Suppressor macrophage treated with lipopolysaccharide for 1 hour (primary cell): ENCODE results near the gene TUBB1.

Experiments
- DNase-seq, 3 donors: peaks; one replicate each; pipeline ENCODE4 v3.0.0-alpha.2; 2020 to 2022

The TUBB1 gene

GRCh38 chr20:58990651-58991445 is 28.4 kb upstream of the TUBB1 start:
- no peak for DNase-seq

DNA sequence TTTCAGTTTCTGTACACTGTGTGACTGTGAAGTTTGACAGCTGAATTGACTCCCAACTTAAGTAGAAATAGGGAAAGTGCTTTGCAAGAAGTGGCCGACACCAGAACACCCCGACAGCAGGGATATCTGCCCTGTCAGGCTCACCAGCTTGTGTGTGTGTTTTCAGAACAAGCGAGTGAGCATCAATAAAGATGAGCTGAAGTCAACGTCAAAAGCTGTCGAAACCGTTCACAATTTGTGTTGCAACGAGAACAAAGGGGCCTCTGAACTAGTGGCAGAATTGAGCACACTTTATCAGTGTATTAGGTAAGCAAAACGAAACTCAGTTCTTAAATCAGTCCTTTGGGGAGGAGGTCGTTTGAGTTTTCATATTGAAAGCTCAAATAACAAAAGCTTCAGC is 27.5 kb upstream of the TUBB1 start:
- no peak for DNase-seq

DNA sequence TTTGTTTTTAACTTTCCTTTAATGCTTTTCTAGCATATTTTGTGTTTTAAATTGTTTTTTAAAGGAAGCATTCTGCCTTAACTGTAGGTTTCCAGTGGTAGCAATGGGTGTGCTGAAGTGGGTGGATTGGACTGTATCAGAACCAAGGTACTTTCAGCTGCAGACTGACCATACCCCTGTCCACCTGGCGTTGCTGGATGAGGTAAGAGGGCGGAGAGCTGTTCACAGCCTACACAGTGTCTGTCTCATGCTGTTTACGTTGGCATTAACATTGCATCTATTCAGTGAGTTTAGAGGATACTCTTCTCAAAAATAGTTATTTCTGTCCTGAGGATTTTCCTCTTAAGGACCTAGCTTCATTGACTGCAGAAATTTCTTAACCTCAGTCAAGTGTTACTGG is 26.3 kb upstream of the TUBB1 start:
- no peak for DNase-seq

GRCh38 chr20:58993332-58994248 is 25.6 kb upstream of the TUBB1 start:
- DNase-seq, result no peak

- DNase-seq, result no peak
Measured at GRCh38 chr20:58994390-58995159, 24.7 kb upstream of the TUBB1 start.

GRCh38 chr20:58995461-58996225 is 23.6 kb upstream of the TUBB1 start:
- no peak for DNase-seq

DNA sequence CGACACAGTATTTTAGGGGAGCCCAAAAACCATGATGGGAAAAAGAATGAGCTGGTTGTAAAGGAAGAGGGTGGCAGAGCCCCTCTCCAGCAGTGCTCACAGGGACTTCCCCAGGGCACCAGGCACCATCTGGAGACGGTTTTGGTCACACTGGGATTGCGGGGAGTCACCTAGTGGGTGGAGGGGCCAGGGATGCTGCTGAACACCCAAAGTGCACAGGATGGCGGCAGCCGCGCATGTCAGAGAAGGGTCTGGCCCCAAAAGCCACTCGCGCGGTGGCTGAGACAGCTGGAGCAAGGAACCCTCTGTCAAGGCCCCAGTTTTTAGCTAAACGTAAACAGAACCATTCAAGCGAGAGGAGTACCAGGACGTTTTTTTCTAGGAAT is 23.0 kb upstream of the TUBB1 start:
- no peak for DNase-seq

- DNase-seq, result no peak
Measured at GRCh38 chr20:58997141-58997770, 22.0 kb upstream of the TUBB1 start.

DNA sequence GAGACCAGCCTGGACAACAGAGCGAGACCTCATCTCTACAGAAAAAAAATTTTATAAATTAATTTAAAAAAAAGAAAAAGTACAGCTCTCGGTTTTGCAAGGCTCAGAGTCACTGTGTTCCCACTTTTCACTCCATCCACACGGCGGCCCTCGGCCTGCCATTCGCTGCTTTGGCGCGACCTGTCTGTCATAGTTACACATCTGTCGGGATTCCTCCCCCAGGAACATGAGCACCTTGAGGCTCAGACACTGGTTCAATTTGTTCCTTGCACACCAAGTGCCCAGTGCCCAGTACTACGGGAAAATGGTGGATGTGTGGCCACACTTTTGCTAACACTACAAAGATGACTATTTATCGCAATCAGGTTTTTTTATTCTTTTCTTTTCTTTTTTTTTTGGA is 20.6 kb upstream of the TUBB1 start:
- DNase-seq, result no peak

GRCh38 chr20:59000326-59000725 is 18.9 kb upstream of the TUBB1 start:
- DNase-seq, result no peak

DNA sequence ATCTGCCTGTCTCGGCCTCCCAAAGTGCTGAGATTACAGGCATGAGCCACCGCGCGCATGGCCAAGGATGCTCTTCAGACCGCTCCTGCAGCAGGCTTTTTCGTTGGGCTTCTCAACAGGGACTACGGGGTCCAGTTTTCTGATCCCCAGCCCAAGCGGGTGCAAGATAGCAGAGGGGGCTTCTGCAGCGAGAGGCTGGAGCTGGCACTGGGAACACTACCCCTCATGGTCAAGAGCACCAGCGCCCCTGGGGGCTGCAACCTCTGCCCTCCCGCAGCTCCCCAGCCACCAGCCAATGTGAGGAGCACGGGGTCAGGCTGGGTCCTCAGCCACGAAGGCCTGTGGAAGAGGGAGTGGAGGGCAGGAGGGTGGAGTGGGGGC is 18.2 kb upstream of the TUBB1 start:
- DNase-seq, result no peak

DNA sequence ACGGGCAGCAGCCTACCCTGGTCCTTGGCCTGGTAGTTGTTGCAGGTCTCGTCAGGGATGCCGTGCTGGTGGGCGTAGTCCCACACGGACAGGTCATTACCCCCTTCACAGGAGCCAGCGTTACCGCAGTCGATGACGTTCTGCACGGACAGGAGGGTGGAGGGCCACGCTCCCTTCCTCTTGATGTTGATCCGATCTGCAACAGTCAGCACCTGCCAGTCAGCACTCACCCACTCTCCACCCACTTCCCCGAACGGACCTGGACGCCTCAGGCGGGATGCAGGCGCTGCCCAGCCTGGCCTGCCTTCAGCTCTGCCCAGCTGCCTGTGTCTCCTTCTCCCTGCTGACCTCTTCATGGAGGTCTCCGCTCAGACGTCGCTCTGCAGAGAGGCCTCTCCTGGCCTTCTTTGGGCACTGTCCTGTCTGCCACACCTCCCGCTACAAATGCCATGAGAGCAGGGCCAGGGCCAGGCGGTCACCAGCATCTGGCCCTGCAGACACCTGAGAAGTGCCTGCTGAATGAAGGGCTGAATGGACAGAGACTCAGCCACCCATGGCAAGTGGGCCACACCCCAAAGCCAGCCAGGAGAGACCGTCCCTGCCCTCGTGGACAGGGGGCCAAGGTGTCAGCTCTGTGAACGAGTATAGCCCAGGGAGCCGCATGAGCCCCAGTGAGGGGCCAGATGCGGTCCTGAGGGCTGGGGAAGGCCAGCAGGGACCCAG is 17.6 kb upstream of the TUBB1 start:
- DNase-seq, result no peak

DNA sequence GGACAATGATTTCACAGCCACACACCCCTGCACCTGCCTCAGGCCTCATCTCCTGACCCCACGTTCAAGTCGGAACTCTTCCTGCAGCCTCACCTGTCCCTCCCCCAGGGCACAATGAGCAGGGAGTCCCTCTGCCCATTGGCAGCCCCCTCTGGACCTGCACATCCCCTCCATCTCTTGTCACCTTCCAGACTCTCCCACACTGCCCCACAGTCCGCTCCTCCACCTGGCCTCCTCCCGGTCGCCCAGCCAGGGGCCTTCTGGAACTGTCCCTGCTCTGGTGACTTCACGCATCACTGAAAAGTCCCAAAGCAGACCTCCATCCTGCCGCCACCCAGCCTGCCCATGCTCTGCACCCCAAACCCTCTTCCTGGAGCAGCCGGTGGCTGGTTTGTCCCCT is 16.8 kb upstream of the TUBB1 start:
- DNase-seq, result no peak

DNA sequence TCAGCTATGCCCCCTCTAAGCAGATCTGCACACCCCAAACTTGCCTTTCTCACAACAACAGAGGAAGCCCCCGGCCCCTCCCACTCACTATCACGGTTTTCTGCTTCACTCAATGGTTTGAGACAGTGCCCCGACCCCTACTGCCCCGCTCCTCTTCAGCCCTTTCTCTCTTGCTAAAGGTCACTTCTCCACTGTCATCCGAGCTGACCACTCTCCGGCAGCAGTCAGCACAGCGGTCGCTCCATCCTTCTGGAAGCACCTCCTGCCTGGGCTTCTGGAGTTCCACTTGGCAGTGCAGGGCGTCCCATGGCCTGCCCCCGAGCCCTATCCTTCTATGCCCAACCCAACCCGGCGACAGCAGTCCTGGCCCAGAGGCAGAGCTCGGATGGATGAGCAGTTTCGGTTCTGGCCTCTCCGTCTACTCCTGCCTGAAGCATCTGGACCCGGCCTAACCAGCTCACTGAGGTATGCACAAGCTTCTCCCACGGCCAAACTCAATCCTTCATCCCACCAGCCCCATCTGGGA is 16.3 kb upstream of the TUBB1 start:
- DNase-seq, result no peak

DNA sequence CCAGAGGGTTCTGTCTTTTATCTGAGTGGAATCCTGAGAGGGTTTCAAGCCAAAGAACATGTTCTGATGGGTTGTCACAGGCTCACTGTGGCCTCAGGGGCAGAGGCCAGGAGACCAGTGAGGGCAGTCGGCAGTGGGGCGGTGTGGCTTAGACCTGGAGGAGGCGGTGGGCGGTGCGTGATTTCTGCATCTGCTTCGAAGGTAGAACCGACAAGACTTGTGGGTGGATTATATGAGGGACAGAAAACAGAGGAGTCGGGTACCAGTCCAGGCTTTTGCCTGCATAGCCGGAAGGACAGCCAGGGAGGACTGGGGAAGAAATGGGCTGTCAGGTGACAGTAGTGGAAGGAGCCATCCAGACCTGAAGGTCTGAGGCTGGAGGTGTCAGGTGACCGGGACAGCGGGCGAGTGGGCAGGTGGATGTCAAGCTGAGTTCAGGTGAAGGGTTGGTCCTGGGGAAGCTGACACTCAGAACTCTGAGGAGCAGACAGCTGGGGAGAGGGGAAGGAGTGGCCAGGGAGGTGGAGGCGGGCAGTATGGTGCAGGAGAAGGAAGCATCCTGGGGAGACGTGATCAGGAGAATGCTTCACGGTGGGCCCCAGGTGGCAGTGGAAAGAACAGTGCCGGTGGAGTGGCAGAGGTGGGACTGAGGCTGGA is 15.3 kb upstream of the TUBB1 start:
- DNase-seq, result no peak

GRCh38 chr20:59004493-59004762 is 14.8 kb upstream of the TUBB1 start:
- peak; percentile 94 to 97 (median 95) for DNase-seq

DNA sequence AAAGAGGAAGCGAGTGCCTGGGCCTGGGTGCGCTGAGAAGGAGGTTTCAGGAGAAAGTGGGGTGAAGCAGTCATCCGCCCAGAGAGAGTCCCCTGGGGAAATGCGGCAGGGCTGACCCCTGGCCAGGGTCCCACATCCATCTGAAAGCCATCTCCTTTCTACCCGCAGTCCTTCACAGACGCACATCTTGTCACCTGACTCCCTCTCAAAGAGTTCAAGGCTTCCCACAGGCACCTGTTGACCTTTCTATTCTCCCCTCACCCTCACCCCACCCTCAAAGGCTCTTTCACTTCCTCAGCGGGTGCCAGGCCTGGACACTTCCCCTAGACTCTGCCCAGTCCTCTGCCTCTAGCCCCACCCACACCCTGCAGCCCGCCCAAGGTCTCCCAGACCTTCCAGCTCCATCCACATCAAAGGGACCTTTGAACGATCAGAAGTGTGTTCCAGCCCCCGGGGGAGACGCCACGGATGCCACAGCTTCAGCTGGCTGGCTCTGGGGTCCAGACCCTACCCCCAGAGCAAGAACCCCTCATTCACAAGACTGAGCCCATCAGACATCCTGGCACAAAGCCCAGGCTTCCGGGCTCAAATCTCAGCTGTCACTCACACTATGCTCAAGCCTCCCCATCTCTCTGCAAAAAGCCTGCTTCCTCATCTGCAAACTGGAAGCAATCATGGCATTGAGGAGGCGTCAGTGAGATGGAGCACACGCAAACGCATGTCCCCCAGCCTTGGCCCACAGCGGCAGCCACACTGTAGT is 14.3 kb upstream of the TUBB1 start:
- DNase-seq, result peak; percentile 81 to 86 (median 82)

DNA sequence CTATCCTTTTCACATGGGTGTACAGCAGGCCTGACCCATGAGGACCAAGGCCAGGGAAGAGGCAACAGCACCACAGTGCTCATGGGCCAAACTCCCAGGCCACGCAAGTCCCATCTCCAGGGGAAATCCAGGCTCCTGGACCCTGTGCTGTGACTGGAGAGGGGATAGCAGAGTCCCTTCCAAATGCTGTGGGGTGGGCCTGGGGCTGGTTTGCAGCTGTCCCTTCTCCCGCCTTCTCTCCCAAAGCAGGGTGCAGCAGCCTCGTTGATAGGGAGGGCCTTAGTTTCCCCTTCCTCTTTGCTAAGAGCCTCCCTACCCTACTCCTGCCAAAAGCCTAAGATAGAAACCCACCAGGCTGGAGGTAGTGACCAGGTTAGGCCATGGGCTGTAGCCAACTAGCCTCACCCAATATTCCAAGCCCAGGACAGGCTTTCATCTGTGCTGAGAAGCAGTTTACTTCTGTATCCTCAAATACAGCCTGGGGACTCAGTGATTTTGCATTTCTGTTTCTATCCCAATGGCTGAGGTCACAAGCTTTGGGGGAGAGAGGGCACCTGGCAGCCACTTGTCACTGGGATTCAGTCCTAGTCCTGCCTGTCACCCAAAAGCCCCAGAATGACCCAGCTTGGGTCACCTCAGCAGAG is 13.6 kb upstream of the TUBB1 start:
- DNase-seq, result no peak

GRCh38 chr20:59006167-59006863 is 12.9 kb upstream of the TUBB1 start:
- DNase-seq, result peak in 2 of 3 donors; percentile 54 to 56
